Measurements from ENCODE around the gene SNRNP200.
"Not testable (repeated sequence)": the region's sequence is repeated elsewhere in the genome, so short reads cannot be mapped to it uniquely, and the experiment has no call there.

The SNRNP200 gene

GRCh38 chr2:96258166-96259022, 47.0 kb downstream of the SNRNP200 start:
- Histone ChIP-seq H3K9ac (ENCODE audit: low read length) (no peak overlapping the region), H3K4me3 (ENCODE audit: low read length) (no peak overlapping the region), H3K4me1 (ENCODE audit: control insufficient read depth, low read depth, low read length) (peaks cover 4% of the 10 kb centered on the region), H3K27me3 (ENCODE audit: control insufficient read depth, insufficient read depth, low read length) (no peaks in the 10 kb centered on the region), H3K27ac (ENCODE audit: low read length) (no peak overlapping the region), H3K9me3 (ENCODE audit: control insufficient read depth, low read depth, low read length) (no peaks in the 10 kb centered on the region), H3K36me3 (ENCODE audit: control insufficient read depth, low read depth, low read length) (peaks cover 24% of the 10 kb centered on the region)

GRCh38 chr2:96257744-96258143, 47.6 kb downstream of the SNRNP200 start:
- not testable (repeated sequence) for H3K27me3 ChIP-seq (ENCODE audit: control insufficient read depth, insufficient read depth, low read length); H3K9me3 ChIP-seq (ENCODE audit: control insufficient read depth, low read depth, low read length); H3K9ac ChIP-seq (ENCODE audit: low read length); H3K4me1 ChIP-seq (ENCODE audit: control insufficient read depth, low read depth, low read length); H3K4me3 ChIP-seq (ENCODE audit: low read length); H3K27ac ChIP-seq (ENCODE audit: low read length)
- peaks cover 30% of the 10 kb centered on the region for H3K36me3 ChIP-seq (ENCODE audit: control insufficient read depth, low read depth, low read length)

- Histone ChIP-seq H3K36me3 (ENCODE audit: control insufficient read depth, low read depth, low read length) (peaks cover 38% of the 10 kb centered on the region), H3K27ac (ENCODE audit: low read length) (no peak overlapping the region), H3K4me3 (ENCODE audit: low read length) (no peak overlapping the region), H3K9me3 (ENCODE audit: control insufficient read depth, low read depth, low read length) (no peaks in the 10 kb centered on the region), H3K27me3 (ENCODE audit: control insufficient read depth, insufficient read depth, low read length) (no peaks in the 10 kb centered on the region), H3K9ac (ENCODE audit: low read length) (no peak overlapping the region), H3K4me1 (ENCODE audit: control insufficient read depth, low read depth, low read length) (peaks cover 4% of the 10 kb centered on the region)
Measured at GRCh38 chr2:96256611-96257113, 48.7 kb downstream of the SNRNP200 start.

GRCh38 chr2:96254571-96254970, 50.8 kb downstream of the SNRNP200 start:
- H3K9me3 ChIP-seq (ENCODE audit: control insufficient read depth, low read depth, low read length) = no peaks in the 10 kb centered on the region
- H3K27me3 ChIP-seq (ENCODE audit: control insufficient read depth, insufficient read depth, low read length) = no peaks in the 10 kb centered on the region
- H3K9ac ChIP-seq (ENCODE audit: low read length) = no peak overlapping the region
- H3K4me3 ChIP-seq (ENCODE audit: low read length) = no peak overlapping the region
- H3K36me3 ChIP-seq (ENCODE audit: control insufficient read depth, low read depth, low read length) = peaks cover 38% of the 10 kb centered on the region
- H3K4me1 ChIP-seq (ENCODE audit: control insufficient read depth, low read depth, low read length) = no peaks in the 10 kb centered on the region
- no peak overlapping the region for H3K27ac ChIP-seq (ENCODE audit: low read length)

GRCh38 chr2:96253006-96253405, 52.3 kb downstream of the SNRNP200 start:
- Histone ChIP-seq H3K36me3 (ENCODE audit: control insufficient read depth, low read depth, low read length) (peaks cover 34% of the 10 kb centered on the region), H3K9ac (ENCODE audit: low read length) (no peak overlapping the region), H3K9me3 (ENCODE audit: control insufficient read depth, low read depth, low read length) (no peaks in the 10 kb centered on the region), H3K27ac (ENCODE audit: low read length) (no peak overlapping the region), H3K27me3 (ENCODE audit: control insufficient read depth, insufficient read depth, low read length) (no peaks in the 10 kb centered on the region), H3K4me1 (ENCODE audit: control insufficient read depth, low read depth, low read length) (no peaks in the 10 kb centered on the region), H3K4me3 (ENCODE audit: low read length) (no peak overlapping the region)

GRCh38 chr2:96252526-96252925, 52.8 kb downstream of the SNRNP200 start:
- Histone ChIP-seq H3K4me1 (ENCODE audit: control insufficient read depth, low read depth, low read length) (no peaks in the 10 kb centered on the region), H3K27me3 (ENCODE audit: control insufficient read depth, insufficient read depth, low read length) (no peaks in the 10 kb centered on the region), H3K4me3 (ENCODE audit: low read length) (no peak overlapping the region), H3K9me3 (ENCODE audit: control insufficient read depth, low read depth, low read length) (no peaks in the 10 kb centered on the region), H3K9ac (ENCODE audit: low read length) (no peak overlapping the region), H3K36me3 (ENCODE audit: control insufficient read depth, low read depth, low read length) (peaks cover 34% of the 10 kb centered on the region), H3K27ac (ENCODE audit: low read length) (no peak overlapping the region)

- Histone ChIP-seq H3K9me3 (ENCODE audit: control insufficient read depth, low read depth, low read length) (no peaks in the 10 kb centered on the region), H3K9ac (ENCODE audit: low read length) (no peak overlapping the region), H3K27ac (ENCODE audit: low read length) (no peak overlapping the region), H3K27me3 (ENCODE audit: control insufficient read depth, insufficient read depth, low read length) (no peaks in the 10 kb centered on the region), H3K4me3 (ENCODE audit: low read length) (no peak overlapping the region), H3K36me3 (ENCODE audit: control insufficient read depth, low read depth, low read length) (peaks cover 34% of the 10 kb centered on the region), H3K4me1 (ENCODE audit: control insufficient read depth, low read depth, low read length) (no peaks in the 10 kb centered on the region)
Measured at GRCh38 chr2:96251721-96252292, 53.5 kb downstream of the SNRNP200 start.

- H3K9ac ChIP-seq (ENCODE audit: low read length) = no peak overlapping the region
- no peaks in the 10 kb centered on the region for H3K27me3 ChIP-seq (ENCODE audit: control insufficient read depth, insufficient read depth, low read length)
- peaks cover 28% of the 10 kb centered on the region for H3K36me3 ChIP-seq (ENCODE audit: control insufficient read depth, low read depth, low read length)
- H3K27ac ChIP-seq (ENCODE audit: low read length) = no peak overlapping the region
- no peaks in the 10 kb centered on the region for H3K4me1 ChIP-seq (ENCODE audit: control insufficient read depth, low read depth, low read length)
- no peak overlapping the region for H3K4me3 ChIP-seq (ENCODE audit: low read length)
- no peaks in the 10 kb centered on the region for H3K9me3 ChIP-seq (ENCODE audit: control insufficient read depth, low read depth, low read length)
Measured at GRCh38 chr2:96250188-96250587, 55.2 kb downstream of the SNRNP200 start.

GRCh38 chr2:96249654-96250053, 55.7 kb downstream of the SNRNP200 start:
- no peak overlapping the region for H3K4me3 ChIP-seq (ENCODE audit: low read length)
- peaks cover 27% of the 10 kb centered on the region for H3K36me3 ChIP-seq (ENCODE audit: control insufficient read depth, low read depth, low read length)
- H3K27ac ChIP-seq (ENCODE audit: low read length) = no peak overlapping the region
- no peaks in the 10 kb centered on the region for H3K9me3 ChIP-seq (ENCODE audit: control insufficient read depth, low read depth, low read length)
- H3K27me3 ChIP-seq (ENCODE audit: control insufficient read depth, insufficient read depth, low read length) = no peaks in the 10 kb centered on the region
- H3K4me1 ChIP-seq (ENCODE audit: control insufficient read depth, low read depth, low read length) = no peaks in the 10 kb centered on the region
- H3K9ac ChIP-seq (ENCODE audit: low read length) = no peak overlapping the region

GRCh38 chr2:96248624-96249023, 56.7 kb downstream of the SNRNP200 start:
- H3K9ac ChIP-seq (ENCODE audit: low read length) = no peak overlapping the region
- H3K27me3 ChIP-seq (ENCODE audit: control insufficient read depth, insufficient read depth, low read length) = no peaks in the 10 kb centered on the region
- no peak overlapping the region for H3K27ac ChIP-seq (ENCODE audit: low read length)
- H3K36me3 ChIP-seq (ENCODE audit: control insufficient read depth, low read depth, low read length) = peaks cover 17% of the 10 kb centered on the region
- no peaks in the 10 kb centered on the region for H3K4me1 ChIP-seq (ENCODE audit: control insufficient read depth, low read depth, low read length)
- H3K9me3 ChIP-seq (ENCODE audit: control insufficient read depth, low read depth, low read length) = no peaks in the 10 kb centered on the region
- H3K4me3 ChIP-seq (ENCODE audit: low read length) = no peak overlapping the region

GRCh38 chr2:96247896-96248295, 57.5 kb downstream of the SNRNP200 start:
- no peaks in the 10 kb centered on the region for H3K9me3 ChIP-seq (ENCODE audit: control insufficient read depth, low read depth, low read length)
- H3K4me3 ChIP-seq (ENCODE audit: low read length) = no peak overlapping the region
- no peak overlapping the region for H3K9ac ChIP-seq (ENCODE audit: low read length)
- no peak overlapping the region for H3K27ac ChIP-seq (ENCODE audit: low read length)
- H3K27me3 ChIP-seq (ENCODE audit: control insufficient read depth, insufficient read depth, low read length) = no peaks in the 10 kb centered on the region
- H3K36me3 ChIP-seq (ENCODE audit: control insufficient read depth, low read depth, low read length) = peaks cover 10% of the 10 kb centered on the region
- no peaks in the 10 kb centered on the region for H3K4me1 ChIP-seq (ENCODE audit: control insufficient read depth, low read depth, low read length)

GRCh38 chr2:96247009-96247408, 58.3 kb downstream of the SNRNP200 start:
- no peak overlapping the region for H3K27ac ChIP-seq (ENCODE audit: low read length)
- no peaks in the 10 kb centered on the region for H3K4me1 ChIP-seq (ENCODE audit: control insufficient read depth, low read depth, low read length)
- no peak overlapping the region for H3K4me3 ChIP-seq (ENCODE audit: low read length)
- H3K9me3 ChIP-seq (ENCODE audit: control insufficient read depth, low read depth, low read length) = no peaks in the 10 kb centered on the region
- H3K36me3 ChIP-seq (ENCODE audit: control insufficient read depth, low read depth, low read length) = peaks cover 1% of the 10 kb centered on the region
- H3K9ac ChIP-seq (ENCODE audit: low read length) = no peak overlapping the region
- H3K27me3 ChIP-seq (ENCODE audit: control insufficient read depth, insufficient read depth, low read length) = no peaks in the 10 kb centered on the region
